Upper lobe of left lung (tissue), 4 donors: ENCODE measurements around the gene CPNE5.

Experiments used
- CTCF ChIP-seq, 6 experiments: fragments of 450-650 bp in 4 of 6; fragments of 200-600 bp in 2 of 6; sonication (generic) in 2 of 6; IDR thresholded peaks; one replicate each; pipeline ENCODE4 v1.5.1; 2016 to 2019; ENCODE audit warnings: antibody characterized with exemption in 6 of 6
- POLR2AphosphoS5 ChIP-seq, 2 donors: sonication (generic); formaldehyde crosslinking; IDR thresholded peaks; one replicate each; pipeline ENCODE4 v1.5.1; 2017; ENCODE audit warnings: antibody characterized with exemption in 2 of 2

- TF ChIP-seq POLR2AphosphoS5 (IDR thresholded peaks at IDR 0.05) (no peak), CTCF (IDR thresholded peaks at IDR 0.05) (no peak)
Observed at GRCh38 chr6:36746251-36746650, 93.0 kb downstream of the CPNE5 start.
